Hematopoietic multipotent progenitor cell treated with erythropoietin and hydrocortisone succinate and interleukin-3 and kit ligand, for 15 days (in vitro differentiated cells): ENCODE data around the gene SRGAP2.
"Not testable (repeated sequence)": the region's sequence is repeated elsewhere in the genome, so short reads cannot be mapped to it uniquely, and the experiment has no call there.

ENCODE experiments used
- DNase-seq: peaks from one replicate; pipeline ENCODE4 v3.0.0-alpha.2; 2015; ENCODE audit warnings: low spot score

SRGAP2 gene

DNA sequence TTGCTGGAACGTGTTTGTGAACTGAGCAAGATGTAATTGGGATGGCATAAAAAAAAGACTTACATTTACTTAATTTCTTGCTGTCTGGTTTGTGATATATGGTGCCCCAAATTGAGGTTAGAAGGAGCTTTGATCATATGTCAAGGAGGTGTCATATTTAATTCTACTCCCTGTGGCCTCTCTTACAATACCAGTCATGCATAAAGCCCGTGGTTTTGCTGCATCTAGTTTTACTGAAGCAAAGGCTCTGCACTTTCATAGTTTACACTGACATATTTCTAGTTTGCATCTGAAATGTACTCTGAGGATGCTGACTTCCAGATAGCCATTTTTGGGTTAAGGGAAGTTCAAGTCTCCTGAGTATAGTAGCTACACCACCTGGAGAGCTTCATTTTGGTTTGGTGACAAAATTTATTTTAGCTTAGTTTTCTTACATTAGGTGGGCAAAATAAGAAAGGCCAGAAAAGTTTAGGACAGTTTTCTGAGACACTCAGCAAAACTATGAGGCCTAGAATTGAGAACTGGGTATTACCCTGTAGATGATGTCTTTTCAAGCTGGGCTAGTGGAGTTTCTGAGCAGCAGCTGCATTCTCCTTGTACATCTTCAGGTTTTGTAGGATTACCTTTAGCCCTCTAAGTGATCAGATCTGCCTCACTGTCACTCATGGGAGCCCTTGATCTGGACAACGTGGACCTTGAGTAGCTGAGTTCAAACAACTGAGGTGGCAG is 47.8 kb downstream of the SRGAP2 start:
- DNase-seq: not testable (repeated sequence)

DNA sequence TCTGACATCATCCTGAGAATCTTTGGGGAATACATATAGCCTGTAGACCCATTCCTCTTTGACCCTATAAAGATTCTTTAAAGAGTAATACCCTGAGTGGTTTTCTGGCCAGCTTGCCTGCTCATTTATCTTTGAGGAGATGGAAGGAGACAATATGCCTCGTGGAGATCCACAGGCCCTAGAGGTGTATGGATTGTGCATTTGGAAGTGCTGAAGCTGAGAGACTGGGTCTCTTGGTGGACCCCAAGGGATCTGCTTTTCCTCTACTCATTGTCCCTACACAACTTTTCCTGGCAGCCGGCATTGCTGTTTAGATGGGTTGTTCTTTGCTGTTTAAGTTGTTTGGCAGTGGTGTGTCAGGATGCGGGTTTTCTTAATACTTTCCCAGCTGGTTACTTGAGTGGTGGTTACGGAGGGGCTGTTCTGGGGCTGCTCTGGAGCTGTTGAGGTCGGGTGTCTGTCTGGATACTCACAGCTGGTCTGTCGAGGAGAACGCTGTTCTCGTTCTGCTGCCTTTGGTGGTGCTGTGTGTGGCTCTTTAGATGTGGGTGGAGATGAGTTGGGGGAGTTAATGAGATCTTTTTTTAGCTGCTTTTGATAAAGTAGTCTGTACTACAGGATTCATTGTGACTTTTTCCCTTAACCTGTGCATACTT is 49.5 kb downstream of the SRGAP2 start:
- DNase-seq: not testable (repeated sequence)
